GM19238 (cell line): ENCODE results near the gene TRAPPC2.
"Not testable (repeated sequence)": the region's sequence is repeated elsewhere in the genome, so short reads cannot be mapped to it uniquely, and the experiment has no call there.

ENCODE experiments used
- DNase-seq: peaks from one replicate; pipeline ENCODE4 v3.0.0; 2011; ENCODE audit warnings: low spot score; ENCODE audit not compliant: insufficient read length

Gene TRAPPC2

GRCh38 chrX:13669755-13670154 lies 64.7 kb downstream of the TRAPPC2 start:
- not testable (repeated sequence) for DNase-seq

- DNase-seq: peak; percentile 51
Observed at GRCh38 chrX:13669246-13669737, 65.1 kb downstream of the TRAPPC2 start.

GRCh38 chrX:13667919-13668318 lies 66.5 kb downstream of the TRAPPC2 start:
- no peak for DNase-seq

- no peak for DNase-seq
Observed at GRCh38 chrX:13666836-13667235, 67.6 kb downstream of the TRAPPC2 start.

GRCh38 chrX:13664020-13664419 lies 70.4 kb downstream of the TRAPPC2 start:
- no peak for DNase-seq

- no peak for DNase-seq
Observed at GRCh38 chrX:13662355-13662791, 72.0 kb downstream of the TRAPPC2 start.
